GM12878 (cell line): ENCODE measurements around the gene RERE. TPM values are rescaled to one million over a fixed set of nuclear protein-coding genes. Genes with fewer than 3 reads are reported as not detected.

ENCODE experiments used
- ATAC-seq: fragments of 200-7000 bp; cut with Tn5 transposase; 3 replicates; pipeline ENCODE4 v1.9.1; 2020; ENCODE audit warnings: mild to moderate bottlenecking, moderate library complexity
- BruUV-seq: library from RNA; stranded (reverse); fragments of 400-500 nt; replicated peaks from 2 replicates; lab custom pipeline; 2021; lab: Mats Ljungman, UMichigan
- CTCF ChIA-PET: fragments of 300-600 bp; sonication (Branson Sonifier 250); formaldehyde crosslinking; extraction: SDS; loops from one replicate; lab custom pipeline; 2021; ENCODE audit warnings: inconsistent platforms; lab: Yijun Ruan, JAX
- POLR2A ChIA-PET: fragments of 350-600 bp; formaldehyde crosslinking; extraction: SDS; loops from one replicate; lab custom pipeline; 2021; ENCODE audit warnings: inconsistent platforms; lab: Charles Lee
- RAD21 ChIA-PET: fragments of 300-600 bp; sonication (Branson Sonifier 250); formaldehyde crosslinking; loops from one replicate; lab custom pipeline; 2023; ENCODE audit warnings: antibody characterized with exemption; ENCODE audit not compliant: unreplicated experiment; lab: Charles Lee
- SMC1A ChIA-PET: fragments of 300-600 bp; sonication (Branson Sonifier 250); formaldehyde crosslinking; loops from one replicate; lab custom pipeline; 2023; ENCODE audit not compliant: unreplicated experiment, uncharacterized antibody; lab: Charles Lee
- DNase-seq: peaks from one replicate; pipeline ENCODE4 v3.0.0-alpha.2; 2011; ENCODE audit warnings: low read depth, low spot score
- FAIRE-seq: peaks from 3 replicates; lab custom pipeline; 2011; peaks lifted over from hg19 to GRCh38; lab: Jason Lieb, UNC
- H2AFZ ChIP-seq: 2 replicates; pipeline ENCODE4 v1.6.0; 2011; ENCODE audit warnings: low read depth, low read length, control low read depth; ENCODE audit not compliant: control insufficient read depth
- H3K27ac ChIP-seq: 2 replicates; pipeline ENCODE4 v1.5.1; 2011; ENCODE audit warnings: control low read depth; ENCODE audit not compliant: control insufficient read depth, insufficient read depth
- H3K27me3 ChIP-seq, 2 experiments: replicated peaks in 1 of 2; 2 replicates each; pipeline versions ENCODE4 v1.6.0 to v1.6.1; 2011; ENCODE audit warnings: low read length in 1 of 2; ENCODE audit not compliant: control insufficient read depth in 2 of 2, insufficient read depth in 2 of 2
- H3K36me3 ChIP-seq, 2 experiments: 2 replicates each; pipeline ENCODE4 v1.5.1; 2011; ENCODE audit warnings: low read length in 1 of 2; ENCODE audit not compliant: control insufficient read depth in 2 of 2, insufficient read depth in 2 of 2
- H3K4me1 ChIP-seq: 2 replicates; pipeline ENCODE4 v1.6.1; 2011; ENCODE audit warnings: mild to moderate bottlenecking, low read length, moderate library complexity, mixed read lengths; ENCODE audit not compliant: control insufficient read depth, insufficient read depth
- H3K4me2 ChIP-seq: 2 replicates; pipeline ENCODE4 v1.6.0; 2011; ENCODE audit warnings: control low read depth; ENCODE audit not compliant: control insufficient read depth, insufficient read depth
- H3K4me3 ChIP-seq: fragments of 200-600 bp; sonication (generic); 2 replicates; pipeline ENCODE4 v1.5.1; 2016
- H3K79me2 ChIP-seq: 2 replicates; pipeline ENCODE4 v1.6.0; 2011; ENCODE audit warnings: low read length; ENCODE audit not compliant: control insufficient read depth, insufficient read depth
- H3K9ac ChIP-seq: 2 replicates; pipeline ENCODE4 v1.8.0; 2011; ENCODE audit warnings: low read length, control low read depth, mixed read lengths; ENCODE audit not compliant: control insufficient read depth, insufficient read depth
- H3K9me3 ChIP-seq: replicated peaks from 3 replicates; pipeline ENCODE4 v1.5.1; 2011; ENCODE audit warnings: mild to moderate bottlenecking, low read length; ENCODE audit not compliant: control insufficient read depth, insufficient read depth
- H4K20me1 ChIP-seq: 2 replicates; pipeline ENCODE4 v1.6.0; 2011; ENCODE audit not compliant: control insufficient read depth, insufficient read depth
- BCL11A ChIP-seq: IDR thresholded peaks from 2 replicates; pipeline ENCODE4 v1.6.1; 2011; ENCODE audit warnings: low read depth, low read length
- CEBPB ChIP-seq, 2 experiments: fragments of 150-350 bp in 1 of 2; IDR thresholded peaks; 2 replicates each; pipeline ENCODE4 v1.6.1; 2012 to 2014; ENCODE audit warnings: low read depth in 2 of 2, low read length in 2 of 2, borderline replicate concordance in 1 of 2, inconsistent platforms in 1 of 2
- ESRRA ChIP-seq: IDR thresholded peaks from 2 replicates; pipeline ENCODE4 v1.6.1; 2012; ENCODE audit warnings: mild to moderate bottlenecking, low read length, improper control_type of control experiment
- FOS ChIP-seq: IDR thresholded peaks from 3 replicates; pipeline ENCODE4 v1.6.1; 2011; ENCODE audit warnings: borderline replicate concordance; ENCODE audit not compliant: insufficient read length; ENCODE audit errors: extremely low read depth
- FOXM1 ChIP-seq: IDR thresholded peaks from 2 replicates; pipeline ENCODE4 v1.6.1; 2012; ENCODE audit warnings: low read depth, mild to moderate bottlenecking, inconsistent platforms, low read length, moderate library complexity
- JUNB ChIP-seq: IDR thresholded peaks from 2 replicates; pipeline ENCODE4 v1.6.1; 2016; ENCODE audit warnings: antibody characterized with exemption, mild to moderate bottlenecking
- KDM1A ChIP-seq: fragments of 200-600 bp; sonication (generic); IDR thresholded peaks from 2 replicates; pipeline ENCODE4 v1.6.1; 2016; ENCODE audit warnings: borderline replicate concordance
- KLF5 ChIP-seq: fragments of 450-650 bp; IDR thresholded peaks from 2 replicates; pipeline ENCODE4 v1.6.1; 2014; ENCODE audit warnings: mild to moderate bottlenecking; ENCODE audit not compliant: partially characterized antibody
- MEF2A ChIP-seq: IDR thresholded peaks from 2 replicates; pipeline ENCODE4 v1.6.1; 2011; ENCODE audit warnings: low read depth, mild to moderate bottlenecking, low read length, moderate library complexity; ENCODE audit not compliant: insufficient read depth
- NFIC ChIP-seq: IDR thresholded peaks from 2 replicates; pipeline ENCODE4 v1.6.1; 2012; ENCODE audit warnings: low read depth, mild to moderate bottlenecking, inconsistent platforms, low read length, moderate library complexity
- PKNOX1 ChIP-seq: fragments of 450-650 bp; IDR thresholded peaks from 2 replicates; pipeline ENCODE4 v1.6.1; 2016; ENCODE audit warnings: mild to moderate bottlenecking
- PML ChIP-seq: IDR thresholded peaks from 2 replicates; pipeline ENCODE4 v1.6.1; 2012; ENCODE audit warnings: low read length, inconsistent platforms
- RB1 ChIP-seq: fragments of 450-650 bp; formaldehyde crosslinking; IDR thresholded peaks from 2 replicates; pipeline ENCODE4 v1.6.1; 2017; ENCODE audit warnings: mild to moderate bottlenecking, borderline replicate concordance
- RUNX3 ChIP-seq: IDR thresholded peaks from 2 replicates; pipeline ENCODE4 v1.6.1; 2012; ENCODE audit warnings: low read length, inconsistent platforms
- SIX5 ChIP-seq: IDR thresholded peaks from 2 replicates; pipeline ENCODE4 v1.6.1; 2011; ENCODE audit warnings: mild to moderate bottlenecking, low read depth, low read length, moderate library complexity; ENCODE audit not compliant: severe bottlenecking
- SPI1 ChIP-seq: IDR thresholded peaks from 2 replicates; pipeline ENCODE4 v1.6.1; 2011; ENCODE audit warnings: low read depth, mild to moderate bottlenecking, low read length, moderate library complexity, borderline replicate concordance; ENCODE audit not compliant: insufficient read depth
- WGBS: methylation state at CpG from one replicate; pipeline ENCODE4 v1.1.6; 2016; ENCODE audit warnings: low lambda C conversion rate; ENCODE audit not compliant: insufficient replicate concordance, insufficient coverage; ENCODE audit errors: missing lambda C conversion rate; 5-methylcytosine and 5-hydroxymethylcytosine counted together
- in situ Hi-C: fragments of 300-500 bp; cut with MboI; formaldehyde crosslinking; loops from 9 replicates; pipeline ENCODE4 v1.14.3; 2018; ENCODE audit warnings: mixed read lengths
- intact Hi-C: fragments of 100-400 bp; cut with micrococcal nuclease; formaldehyde crosslinking; loops from one replicate; pipeline ENCODE4 v1.14.2; 2022; ENCODE audit not compliant: unreplicated experiment
- polyA plus RNA-seq, 11 experiments: library from polyadenylated mRNA; depleted of rRNA in 4 of 11; unstranded in 6 of 11; stranded (reverse) in 5 of 11; fragments of >200 nt; fragmentation: Nextera tagmentation in 4 of 11; fragmentation: Illumina TruSeq in 1 of 11; extraction: Ambion mirVana in 4 of 11; extraction: Trizol in 1 of 11; gene quantifications; 1 replicate in 1 of 11; 2 replicates in 10 of 11; pipeline versions ENCODE4 v1.2.1 to v1.2.3, GENCODE V29; 2011 to 2016; ENCODE audit warnings: inconsistent platforms in 2 of 11, missing spikeins in 2 of 11, low read depth in 1 of 11
- total RNA-seq, 4 experiments: library from RNA; depleted of rRNA in 3 of 4; stranded (reverse); fragments of >200 nt in 3 of 4; fragmentation: Illumina TruSeq in 1 of 4; extraction: Trizol in 1 of 4; gene quantifications; 2 replicates each; pipeline versions ENCODE4 v1.2.1 to v1.2.3, GENCODE V29; 2013 to 2021
- TF ChIP-seq, protein P1 (sequence below): fragments of 450-650 bp; IDR thresholded peaks from 2 replicates; pipeline ENCODE4 v1.6.1; 2018; ENCODE audit warnings: mild to moderate bottlenecking, low read depth, moderate library complexity; ENCODE audit not compliant: partially characterized antibody

Gene RERE
- total and polyA plus RNA-seq, 10 of the 15 experiments (the other 5 are each of a cell fraction or from before 2014, with no cell fraction given): 5.2 to 60.5 (median 20.2) TPM

DNA sequence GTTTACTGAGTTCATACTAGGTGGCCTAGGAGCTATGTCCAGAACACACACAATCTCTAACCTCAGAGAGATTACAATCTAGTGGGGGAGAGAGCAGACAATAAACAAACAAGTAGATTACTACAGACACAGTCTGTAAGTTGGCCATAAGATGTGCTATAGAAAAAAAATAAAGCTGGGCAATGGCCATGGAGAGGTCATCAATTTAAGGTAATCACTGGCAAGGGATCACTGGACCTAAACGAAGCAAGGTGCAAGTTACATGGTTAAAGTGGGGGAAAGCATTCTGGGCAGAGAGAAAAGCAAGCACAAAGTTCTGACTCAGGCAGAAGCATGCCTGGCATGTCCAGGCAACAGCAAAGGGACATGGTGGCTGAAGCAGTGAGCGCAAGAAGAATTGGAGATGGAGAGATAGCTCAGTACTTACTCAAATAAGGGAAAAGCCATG, 147.0 kb downstream of the RERE start (continued):
- TF ChIP-seq PML (no peak), KDM1A (no peak), SIX5 (no peak), FOS (no peak), KLF5 (no peak), RB1 (no peak), BCL11A (no peak)

GRCh38 chr1:8669606-8670335, 147.7 kb downstream of the RERE start:
- WGBS: 28% methylated on average over 4 of the region's 4 CpGs
- intact Hi-C loops: loop anchor here (2.0 kb wide), 2 partner anchors 31 to 53 kb away; no protein-coding TSS in a partner anchor
- in situ Hi-C loops: loop anchor here (5.0 kb wide), 1 partner anchor 107 kb away; no protein-coding TSS in a partner anchor
- TF ChIP-seq ESRRA (no peak), CEBPB (IDR thresholded peaks at IDR 0.05; ENCODE audit: borderline replicate concordance in 1 of 2, low read depth in 2 of 2, low read length in 2 of 2) (no peak), NFIC (0 out of 2 replicates have a peak, but pooled peaks have one; percentile 37), RUNX3 (peak; percentile 9; the same call in 1 of the 2 replicates), FOXM1 (peak; percentile 20; the same call in 1 of the 2 replicates), JUNB (peak; percentile 78), MEF2A (0 out of 2 replicates have a peak, but pooled peaks have one; percentile 4), PKNOX1 (peak; percentile 62), SPI1 (peak; percentile 29; the same call in 1 of the 2 replicates)
- TF ChIP-seq, protein P1, sequence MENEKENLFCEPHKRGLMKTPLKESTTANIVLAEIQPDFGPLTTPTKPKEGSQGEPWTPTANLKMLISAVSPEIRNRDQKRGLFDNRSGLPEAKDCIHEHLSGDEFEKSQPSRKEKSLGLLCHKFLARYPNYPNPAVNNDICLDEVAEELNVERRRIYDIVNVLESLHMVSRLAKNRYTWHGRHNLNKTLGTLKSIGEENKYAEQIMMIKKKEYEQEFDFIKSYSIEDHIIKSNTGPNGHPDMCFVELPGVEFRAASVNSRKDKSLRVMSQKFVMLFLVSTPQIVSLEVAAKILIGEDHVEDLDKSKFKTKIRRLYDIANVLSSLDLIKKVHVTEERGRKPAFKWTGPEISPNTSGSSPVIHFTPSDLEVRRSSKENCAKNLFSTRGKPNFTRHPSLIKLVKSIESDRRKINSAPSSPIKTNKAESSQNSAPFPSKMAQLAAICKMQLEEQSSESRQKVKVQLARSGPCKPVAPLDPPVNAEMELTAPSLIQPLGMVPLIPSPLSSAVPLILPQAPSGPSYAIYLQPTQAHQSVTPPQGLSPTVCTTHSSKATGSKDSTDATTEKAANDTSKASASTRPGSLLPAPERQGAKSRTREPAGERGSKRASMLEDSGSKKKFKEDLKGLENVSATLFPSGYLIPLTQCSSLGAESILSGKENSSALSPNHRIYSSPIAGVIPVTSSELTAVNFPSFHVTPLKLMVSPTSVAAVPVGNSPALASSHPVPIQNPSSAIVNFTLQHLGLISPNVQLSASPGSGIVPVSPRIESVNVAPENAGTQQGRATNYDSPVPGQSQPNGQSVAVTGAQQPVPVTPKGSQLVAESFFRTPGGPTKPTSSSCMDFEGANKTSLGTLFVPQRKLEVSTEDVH: no peak

More at GRCh38 chr1:8669606-8670335, 147.7 kb downstream of the RERE start:
- no peaks in the 10 kb centered on the region for H4K20me1 ChIP-seq
- peak overlapping the region; percentile 38; the same call in 1 of the 2 replicates for H3K27ac ChIP-seq
- H3K4me1 ChIP-seq: peaks cover 38% of the 10 kb centered on the region
- H3K79me2 ChIP-seq: peaks cover 68% of the 10 kb centered on the region
- POLR2A ChIA-PET: interaction anchor here (0.5 to 2.2 kb wide), 15 partner anchors 10 to 509 kb away, joined by 3 to 11 read pairs (median 4); no protein-coding TSS in a partner anchor
- RAD21 ChIA-PET: interaction anchor here (0.7 to 19.8 kb wide), 28 partner anchors 8 to 192 kb away, joined by 3 to 384 read pairs (median 6); no protein-coding TSS in a partner anchor
- no peak for DNase-seq
- no peaks in the 10 kb centered on the region for H3K9me3 ChIP-seq
- no peak for FAIRE-seq
- no peaks in the 10 kb centered on the region for H3K27me3 ChIP-seq
- H3K4me2 ChIP-seq: peak overlapping the region; percentile 27
- H3K36me3 ChIP-seq: no peaks in the 10 kb centered on the region; a peak in 1 of 4 replicates
- no peak overlapping the region for H3K4me3 ChIP-seq
- BruUV-seq: no TSS peak
- SMC1A ChIA-PET: interaction anchor here (0.6 to 20.2 kb wide), 30 partner anchors 9 to 242 kb away, joined by 3 to 587 read pairs (median 8); no protein-coding TSS in a partner anchor
- ATAC-seq: peak; percentile 70
- CTCF ChIA-PET: interaction anchor here (0.8 to 7.0 kb wide), 31 partner anchors 10 to 242 kb away, joined by 3 to 181 read pairs (median 6); no protein-coding TSS in a partner anchor
- no peak overlapping the region for H2AFZ ChIP-seq
- 0 out of 2 replicates have a peak overlapping the region, but pooled peaks have one; percentile 2 for H3K9ac ChIP-seq
